ENCODE measurements around the gene POLR1H. TPM values are rescaled to one million over a fixed set of nuclear protein-coding genes. Genes with fewer than 3 reads are reported as not detected.

The POLR1H gene
- total RNA-seq, 1 experiment from 2014 or later: 42.6 TPM

GRCh38 chr6:30047220-30047619, 13.8 kb upstream of the POLR1H start:
- intact Hi-C loops (cut with micrococcal nuclease): no loop called here
- no peak overlapping the region for H2AFZ ChIP-seq (ENCODE audit: low read depth, low read length, poor library complexity, severe bottlenecking)
- H3K27me3 ChIP-seq (ENCODE audit: insufficient read depth, low read length): no peaks in the 10 kb centered on the region
- no peak overlapping the region for H3K27ac ChIP-seq (ENCODE audit: low read depth, low read length)
- ChIA-PET CTCF (no interaction called here), POLR2A (no interaction called here), RAD21 (ENCODE audit: low non-redundant PET in 1 of 2, low total read pairs in 2 of 2, uncharacterized antibody in 2 of 2, unreplicated experiment in 2 of 2) (no interaction called here)
- no peaks in the 10 kb centered on the region for H3K36me3 ChIP-seq (ENCODE audit: control insufficient read depth in 1 of 2, insufficient read depth in 2 of 2, low read length in 2 of 2)
- H3K4me3 ChIP-seq (replicated peaks in 1 of 2; ENCODE audit: low read depth in 1 of 2, low read length in 2 of 2): no peak overlapping the region
- no peak for ATAC-seq
- no peaks in the 10 kb centered on the region for H3K4me1 ChIP-seq (ENCODE audit: control insufficient read depth in 1 of 2, insufficient read depth in 2 of 2, low read length in 2 of 2)
- no TSS peak for BruUV-seq (replicated peaks)
- no peaks in the 10 kb centered on the region for H4K20me1 ChIP-seq (ENCODE audit: insufficient read depth)
- DNase-seq (ENCODE audit: low read depth, low spot score): no peak
- no peaks in the 10 kb centered on the region for H3K9me3 ChIP-seq (ENCODE audit: control insufficient read depth in 1 of 2, insufficient read depth in 1 of 2, low read depth in 1 of 2, low read length in 2 of 2)
- no peak overlapping the region for H3K9ac ChIP-seq (ENCODE audit: low read length)
- no peak overlapping the region for H3K4me2 ChIP-seq (ENCODE audit: low read length)
- no peaks in the 10 kb centered on the region for H3K9me2 ChIP-seq (ENCODE audit: insufficient read depth)
- TF ChIP-seq ELF1 (IDR thresholded peaks at IDR 0.05; ENCODE audit: borderline replicate concordance, low read depth) (no peak), ZNF274 (IDR thresholded peaks at IDR 0.05; ENCODE audit: low read depth, low read length) (no peak), SRF (IDR thresholded peaks at IDR 0.05; ENCODE audit: low read depth) (no peak), SIN3A (IDR thresholded peaks at IDR 0.05; ENCODE audit: low read depth) (no peak), POLR2A (IDR thresholded peaks at IDR 0.05; ENCODE audit: borderline replicate concordance, extremely low read depth, insufficient read depth, insufficient read length) (no peak), TCF7L2 (IDR thresholded peaks at IDR 0.05; ENCODE audit: borderline replicate concordance, extremely low read depth, insufficient read depth, insufficient read length) (no peak), EZH2 (IDR thresholded peaks at IDR 0.05) (no peak), ATF3 (IDR thresholded peaks at IDR 0.05) (no peak), CBX3 (IDR thresholded peaks at IDR 0.05; ENCODE audit: low read depth) (no peak), FOSL1 (IDR thresholded peaks at IDR 0.05; ENCODE audit: low read depth) (no peak), RAD21 (IDR thresholded peaks at IDR 0.05; ENCODE audit: low read depth) (no peak), EZH2phosphoT487 (IDR thresholded peaks at IDR 0.05; ENCODE audit: borderline replicate concordance) (no peak), SP1 (IDR thresholded peaks at IDR 0.05; ENCODE audit: low read depth) (no peak)
- H3K79me2 ChIP-seq (ENCODE audit: insufficient read depth, low read length): no peaks in the 10 kb centered on the region

- Histone ChIP-seq H3K36me3 (ENCODE audit: control insufficient read depth in 1 of 2, insufficient read depth in 2 of 2, low read length in 2 of 2) (no peaks in the 10 kb centered on the region; a peak in 1 of 4 replicates), H3K4me2 (ENCODE audit: low read length) (no peak overlapping the region), H4K20me1 (ENCODE audit: insufficient read depth) (no peaks in the 10 kb centered on the region), H3K27me3 (ENCODE audit: insufficient read depth, low read length) (no peaks in the 10 kb centered on the region), H3K4me3 (replicated peaks in 1 of 2; ENCODE audit: low read depth in 1 of 2, low read length in 2 of 2) (no peak overlapping the region), H3K27ac (ENCODE audit: low read depth, low read length) (no peak overlapping the region), H2AFZ (ENCODE audit: low read depth, low read length, poor library complexity, severe bottlenecking) (no peak overlapping the region), H3K9me2 (ENCODE audit: insufficient read depth) (no peaks in the 10 kb centered on the region), H3K79me2 (ENCODE audit: insufficient read depth, low read length) (no peaks in the 10 kb centered on the region), H3K9ac (ENCODE audit: low read length) (no peak overlapping the region), H3K4me1 (ENCODE audit: control insufficient read depth in 1 of 2, insufficient read depth in 2 of 2, low read length in 2 of 2) (no peaks in the 10 kb centered on the region), H3K9me3 (ENCODE audit: control insufficient read depth in 1 of 2, insufficient read depth in 1 of 2, low read depth in 1 of 2, low read length in 2 of 2) (no peaks in the 10 kb centered on the region)
- ChIA-PET RAD21 (ENCODE audit: low non-redundant PET in 1 of 2, low total read pairs in 2 of 2, uncharacterized antibody in 2 of 2, unreplicated experiment in 2 of 2) (no interaction called here), POLR2A (no interaction called here), CTCF (no interaction called here)
- intact Hi-C loops (cut with micrococcal nuclease): no loop called here
- BruUV-seq (replicated peaks): no TSS peak
- DNase-seq (ENCODE audit: low read depth, low spot score): no peak
- ATAC-seq: no peak
- TF ChIP-seq ZNF274 (IDR thresholded peaks at IDR 0.05; ENCODE audit: low read depth, low read length) (no peak), SIN3A (IDR thresholded peaks at IDR 0.05; ENCODE audit: low read depth) (no peak)
These were observed 7.4 kb upstream of the POLR1H start for GRCh38 chr6:30053682-30054081.

Data from HCT116 (cell line).